ENCODE results near the gene C1GALT1.
"Not testable (repeated sequence)": the region's sequence is repeated elsewhere in the genome, so short reads cannot be mapped to it uniquely, and the experiment has no call there.

The C1GALT1 gene

DNA sequence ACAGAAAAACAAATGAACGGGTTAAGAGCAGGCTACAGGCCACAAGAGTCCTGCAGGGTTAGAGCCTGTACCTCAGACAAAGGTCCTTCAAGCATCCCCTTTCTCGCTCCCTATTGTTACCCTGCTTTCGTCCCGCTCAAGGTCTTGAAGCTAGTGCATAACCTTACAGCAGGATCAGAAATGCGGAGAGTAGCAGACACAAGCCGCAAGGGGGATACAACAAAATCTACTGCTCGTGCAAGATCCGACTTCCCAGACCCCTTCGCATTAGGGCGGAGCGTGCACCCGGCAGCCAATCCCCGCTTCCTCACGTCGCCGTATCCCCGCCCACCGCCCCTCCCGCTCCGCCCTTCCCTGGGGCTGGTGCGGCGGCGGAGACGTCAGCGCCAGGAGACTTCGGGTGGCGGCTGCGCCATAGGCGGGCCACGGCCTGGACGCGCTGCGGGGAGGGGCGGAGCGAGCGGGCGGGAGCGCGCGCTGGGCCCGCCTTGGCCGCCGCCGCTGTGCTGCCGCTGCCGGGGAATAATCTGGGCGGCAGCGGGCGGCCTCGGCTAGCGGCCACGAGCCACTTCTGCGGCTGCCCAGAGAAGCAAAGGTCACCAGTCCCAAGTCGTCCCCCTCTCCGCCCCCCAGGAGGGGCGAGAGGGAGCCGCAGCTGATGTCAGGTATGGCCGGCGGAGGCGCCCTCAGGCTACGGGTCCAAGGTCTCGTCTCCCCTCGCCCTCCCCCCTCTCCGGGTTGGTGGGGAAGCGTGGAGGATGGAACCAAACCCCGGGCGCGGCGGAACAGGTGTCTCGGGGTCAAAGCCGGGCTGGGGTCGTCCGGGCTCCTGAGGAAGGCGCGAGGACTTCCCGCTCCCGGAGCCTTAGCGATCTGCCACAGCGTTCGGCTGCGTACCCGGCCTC, at the start of gene C1GALT1:
TSS of gene C1GALT1 (plus strand) at position 389 of the 905 bp plus-strand sequence. CDS start 51,776 bp downstream, outside the sequence.
- peak; percentile 93 to 97 (median 95) for DNase-seq (ENCODE audit: low read depth in 3 of 3)

DNA sequence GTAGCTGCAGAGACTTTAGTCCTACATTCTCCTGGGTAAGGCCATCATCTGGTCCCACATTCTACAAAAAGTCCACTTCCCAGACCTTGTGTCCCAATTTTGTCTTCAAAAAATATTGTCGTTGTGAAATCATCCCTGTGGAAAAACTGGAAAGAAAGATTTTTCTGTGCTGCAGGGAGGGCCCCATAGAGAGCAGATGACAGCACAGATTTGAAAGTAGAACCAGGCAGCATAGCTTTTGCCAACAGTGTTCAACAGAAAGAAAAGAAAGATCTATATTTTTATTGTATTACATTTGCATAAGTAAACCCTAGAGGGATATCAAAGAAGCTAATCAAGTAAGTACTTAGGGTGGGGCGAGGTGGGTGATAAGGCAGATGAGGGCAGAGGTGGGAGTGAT, 48.3 kb upstream of the C1GALT1 start:
- no peak for DNase-seq (ENCODE audit: low read depth in 3 of 3)

DNA sequence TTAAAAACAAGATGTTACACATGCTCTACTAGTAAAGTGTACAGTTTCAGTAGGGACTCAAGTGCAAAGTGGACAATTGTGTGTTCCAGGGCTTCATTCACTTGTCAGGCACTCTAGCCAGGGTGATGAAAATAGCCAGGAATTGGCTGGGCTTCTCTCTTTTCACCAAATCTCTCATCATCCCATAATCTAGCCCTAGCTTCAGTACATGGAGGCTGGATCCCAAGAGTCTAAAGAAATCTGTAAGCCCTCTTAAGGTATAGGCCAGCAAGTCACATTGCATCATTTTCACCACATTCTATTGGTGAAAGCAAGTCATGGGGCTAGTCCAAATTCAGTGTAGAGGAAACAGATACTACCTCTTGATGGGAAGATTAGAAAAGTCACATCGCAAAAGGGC, 47.3 kb upstream of the C1GALT1 start:
- no peak for DNase-seq (ENCODE audit: low read depth in 3 of 3)

DNA sequence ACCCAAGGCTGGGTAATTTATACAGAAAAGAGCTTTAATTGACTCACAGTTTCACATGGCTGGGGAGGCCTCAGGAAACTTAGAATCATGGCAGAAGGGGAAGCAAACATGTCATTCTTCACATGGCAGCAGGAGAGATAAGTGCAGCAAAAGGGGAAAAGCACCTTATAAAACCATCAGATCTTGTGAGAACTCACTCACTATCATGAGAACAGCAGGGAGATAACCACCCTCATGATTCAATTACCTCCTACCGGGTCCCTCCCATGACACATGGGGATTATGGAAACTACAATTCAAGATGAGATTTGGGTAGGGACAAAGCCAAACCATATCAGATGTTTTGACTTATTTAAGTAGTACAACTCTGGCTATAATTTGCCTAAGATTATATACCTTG, 46.4 kb upstream of the C1GALT1 start:
- DNase-seq (ENCODE audit: low read depth in 3 of 3): not testable (repeated sequence)

DNA sequence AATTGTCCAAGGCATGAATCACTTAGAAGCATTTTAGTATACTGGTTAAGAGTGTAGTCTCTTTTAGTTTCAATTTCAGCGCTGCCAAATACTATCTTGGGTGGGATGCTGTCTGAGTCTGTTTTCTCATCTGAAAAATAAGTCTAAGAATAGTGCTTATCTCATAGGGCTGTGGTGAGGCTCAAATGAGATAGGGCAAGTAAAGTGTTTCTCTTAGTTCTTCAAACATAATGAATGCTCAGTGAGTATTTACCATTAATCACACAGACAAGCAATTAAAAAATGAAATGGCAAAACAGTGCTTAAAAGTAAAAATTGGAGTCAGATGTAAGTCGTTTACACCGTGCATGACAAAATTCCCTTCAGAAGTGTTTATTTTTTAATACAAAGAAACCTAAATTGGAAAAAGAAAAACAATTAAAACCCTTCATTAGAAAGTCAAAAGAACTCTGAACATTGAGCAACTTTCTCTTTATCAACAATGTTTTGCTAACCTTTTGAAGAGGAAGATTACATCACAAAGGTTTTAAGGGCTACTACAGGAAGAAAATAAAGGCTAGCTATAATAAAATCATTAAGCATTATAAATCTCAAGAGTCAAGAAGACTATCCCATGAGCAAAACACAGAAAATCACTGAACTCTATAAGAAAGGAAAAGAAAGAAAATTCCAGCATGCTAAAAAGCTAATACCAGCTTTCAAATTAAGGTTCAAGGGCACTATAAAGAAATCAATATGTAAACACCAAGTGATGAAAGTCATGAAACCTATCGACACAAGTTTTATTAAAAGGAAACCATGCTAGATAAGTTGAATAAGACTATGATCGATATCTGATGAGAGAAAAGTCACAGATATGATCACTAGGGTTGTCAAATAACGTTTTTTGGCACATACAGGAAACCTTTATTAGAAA, 45.6 kb upstream of the C1GALT1 start:
- DNase-seq (ENCODE audit: low read depth in 3 of 3): no peak

DNA sequence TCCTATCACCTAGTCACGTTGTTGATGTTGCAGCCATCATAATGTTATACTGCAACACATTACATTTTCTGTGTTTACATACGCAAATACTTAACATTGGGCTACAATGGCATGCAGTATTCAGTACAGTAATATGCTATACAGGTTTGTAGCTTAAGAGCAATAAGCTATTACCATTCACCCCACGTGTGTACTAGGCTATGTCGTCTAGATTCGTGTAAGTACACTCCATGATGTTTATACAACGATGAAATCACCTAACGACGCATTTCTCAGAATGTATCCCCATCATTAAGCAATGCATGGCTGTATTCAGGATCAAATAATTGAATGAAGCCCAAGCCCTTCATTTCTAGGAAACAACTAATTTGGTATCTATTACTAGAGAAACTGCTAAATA, 43.4 kb upstream of the C1GALT1 start:
- DNase-seq (ENCODE audit: low read depth in 3 of 3): no peak

DNA sequence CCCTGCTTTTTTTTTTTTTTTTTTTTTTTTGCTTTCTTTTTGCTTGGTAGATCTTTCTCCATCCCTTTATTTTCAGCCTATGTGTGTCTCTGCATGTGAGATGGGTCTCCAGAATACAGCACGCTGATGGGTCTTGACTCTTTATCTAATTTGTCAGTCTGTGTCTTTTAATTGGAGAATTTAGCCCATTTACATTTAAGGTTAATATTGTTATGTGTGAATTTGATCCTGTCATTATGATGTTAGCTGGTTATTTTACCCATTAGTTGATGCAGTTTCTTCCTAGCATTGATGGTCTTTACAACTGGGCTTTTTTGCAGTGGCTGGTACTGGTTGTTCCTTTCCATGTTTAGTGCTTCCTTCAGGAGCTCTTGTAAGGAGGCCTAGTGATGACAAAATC, 38.9 kb upstream of the C1GALT1 start:
- not testable (repeated sequence) for DNase-seq (ENCODE audit: low read depth in 3 of 3)

DNA sequence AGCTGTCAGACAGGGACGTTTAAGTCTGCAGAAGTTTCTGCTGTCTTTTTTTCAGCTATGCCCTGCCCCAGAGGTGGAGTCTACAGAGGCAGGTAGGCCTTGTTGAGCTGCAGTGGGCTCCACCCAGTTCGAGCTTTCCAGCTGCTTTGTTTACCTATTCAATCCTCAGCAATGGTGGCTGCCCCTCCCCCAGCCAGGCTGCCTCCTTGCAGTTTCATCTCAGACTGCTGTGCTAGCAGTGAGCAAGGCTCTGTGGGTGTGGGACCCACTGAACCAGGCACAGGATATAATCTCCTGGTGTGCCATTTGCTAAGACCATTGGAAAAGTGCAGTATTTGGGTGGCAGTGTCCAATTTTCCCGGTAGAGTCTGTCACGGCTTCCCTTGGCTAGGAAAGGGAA, 37.2 kb upstream of the C1GALT1 start:
- DNase-seq (ENCODE audit: low read depth in 3 of 3): not testable (repeated sequence)

DNA sequence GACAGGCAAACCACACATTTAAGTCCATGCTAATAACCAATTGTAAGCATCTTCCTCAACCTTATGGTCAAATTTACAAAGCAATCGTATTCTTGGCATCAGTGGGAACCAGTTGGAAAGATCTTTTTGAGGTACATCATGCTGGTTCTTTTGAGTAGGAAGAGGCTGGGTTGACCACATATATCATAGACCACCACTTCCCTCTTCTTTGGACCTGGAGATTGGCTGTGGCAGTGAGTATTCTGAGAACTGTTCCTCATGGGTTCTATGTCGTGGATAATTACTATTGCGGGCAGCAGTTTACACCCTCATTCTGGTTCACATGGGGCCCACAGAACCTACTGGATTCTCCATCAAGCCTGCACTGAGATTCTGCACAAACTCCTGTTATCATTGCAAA, 35.5 kb upstream of the C1GALT1 start:
- DNase-seq (ENCODE audit: low read depth in 3 of 3): no peak

DNA sequence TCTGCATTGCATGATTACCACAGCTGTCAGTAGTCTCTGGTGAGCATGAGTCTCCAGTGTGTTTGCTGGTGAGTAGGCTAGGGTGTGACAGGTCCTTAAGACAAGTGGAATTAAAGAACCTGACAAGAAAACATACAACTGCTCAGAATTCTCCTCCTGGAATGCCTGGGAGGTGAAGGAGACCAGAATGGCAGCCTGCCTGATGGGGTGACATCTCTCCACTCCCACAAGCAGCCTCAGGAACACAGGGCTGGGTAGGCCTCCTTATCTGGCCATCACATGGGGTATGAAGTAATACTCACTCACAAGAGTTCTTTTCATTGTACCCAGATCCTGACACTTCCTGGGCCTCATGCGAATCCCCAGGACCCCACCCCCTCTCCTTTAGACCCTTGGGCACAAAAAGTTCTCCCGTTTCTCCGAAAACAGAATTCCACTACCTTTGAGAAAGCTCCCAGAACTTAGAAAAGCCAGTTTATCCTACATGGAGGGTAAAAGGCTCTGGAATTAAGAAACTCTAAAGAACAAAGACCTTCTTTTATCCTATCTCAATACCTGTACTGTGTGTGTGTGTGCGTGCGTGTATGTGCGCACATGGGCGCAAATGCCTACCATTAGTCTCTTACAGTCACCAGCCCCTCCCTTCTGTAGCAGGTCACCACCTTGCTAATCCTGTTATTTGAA, 33.4 kb upstream of the C1GALT1 start:
- DNase-seq (ENCODE audit: low read depth in 3 of 3): no peak

DNA sequence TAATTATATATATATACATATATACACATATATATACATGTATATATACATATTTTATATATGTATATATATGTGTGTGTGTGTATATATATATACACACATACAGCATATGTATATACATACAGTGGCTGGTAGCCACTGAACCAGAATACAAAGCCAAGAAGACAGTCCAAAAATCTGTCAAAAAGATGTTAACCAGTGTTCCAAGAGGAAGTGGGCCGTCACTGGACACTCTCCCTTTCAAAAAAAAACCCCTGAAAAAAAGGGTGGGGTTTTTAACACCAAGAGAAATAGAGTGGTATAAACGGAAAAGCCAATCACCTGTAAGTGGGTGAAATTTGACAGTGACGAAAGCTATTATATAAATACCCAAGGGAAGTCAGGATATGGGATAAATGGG, 31.1 kb upstream of the C1GALT1 start:
- no peak for DNase-seq (ENCODE audit: low read depth in 3 of 3)

DNA sequence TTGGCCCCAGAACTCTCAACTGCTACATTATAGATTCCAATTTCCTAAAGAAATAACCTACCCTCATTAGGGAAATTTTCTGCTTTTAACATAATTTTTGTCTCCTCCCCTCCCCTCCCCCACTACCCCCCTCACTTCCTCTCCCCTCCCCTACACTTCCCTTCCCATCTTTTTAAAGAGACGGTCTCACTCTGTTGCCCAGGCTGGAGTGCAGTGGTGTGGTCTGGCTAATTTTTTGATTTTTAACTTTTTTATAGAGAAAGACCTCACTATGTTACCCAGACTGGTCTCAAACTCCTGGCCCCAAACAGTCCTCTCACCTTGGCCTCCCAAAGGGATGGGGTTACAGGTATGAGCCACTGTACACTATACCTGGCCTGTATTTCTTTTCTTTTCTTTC, 30.5 kb upstream of the C1GALT1 start:
- DNase-seq (ENCODE audit: low read depth in 3 of 3): no peak

DNA sequence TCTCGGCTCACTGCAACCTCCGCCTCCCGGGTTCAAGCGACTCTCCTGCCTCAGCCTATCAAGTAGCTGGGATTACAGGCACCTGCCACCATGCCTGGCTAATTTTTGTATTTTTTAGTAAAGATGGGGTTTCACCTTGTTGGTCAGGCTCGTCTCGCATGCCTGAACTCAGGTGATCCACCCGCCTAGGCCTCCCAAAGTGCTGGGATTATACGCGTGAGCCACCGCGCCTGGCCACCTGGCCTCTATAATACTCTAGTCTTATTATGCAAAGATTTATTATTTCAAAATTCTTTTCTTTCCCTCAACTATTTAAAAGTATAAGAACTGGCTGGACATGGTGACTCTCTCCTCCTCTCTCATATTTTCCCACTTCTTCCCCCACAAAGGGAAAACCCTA, 30.0 kb upstream of the C1GALT1 start:
- no peak for DNase-seq (ENCODE audit: low read depth in 3 of 3)

DNA sequence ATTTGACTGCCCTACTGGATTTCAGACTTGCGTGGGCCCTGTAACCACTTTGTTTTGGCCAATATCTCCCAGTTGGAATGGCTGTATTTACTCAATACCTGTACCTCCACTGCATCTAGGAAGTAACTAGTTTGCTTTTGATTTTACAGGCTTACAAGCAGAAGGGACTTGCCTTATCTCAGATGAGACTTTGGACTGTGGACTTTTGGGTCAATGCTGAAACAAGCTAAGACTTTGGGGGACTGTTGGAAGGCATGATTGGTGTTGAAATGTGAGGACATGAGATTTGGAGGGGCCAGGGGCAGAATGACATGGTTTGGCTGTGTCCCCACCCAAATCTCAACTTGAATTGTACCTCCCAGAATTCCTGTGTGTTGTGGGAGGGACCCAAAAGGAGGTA, 28.0 kb upstream of the C1GALT1 start:
- DNase-seq (ENCODE audit: low read depth in 3 of 3): not testable (repeated sequence)

DNA sequence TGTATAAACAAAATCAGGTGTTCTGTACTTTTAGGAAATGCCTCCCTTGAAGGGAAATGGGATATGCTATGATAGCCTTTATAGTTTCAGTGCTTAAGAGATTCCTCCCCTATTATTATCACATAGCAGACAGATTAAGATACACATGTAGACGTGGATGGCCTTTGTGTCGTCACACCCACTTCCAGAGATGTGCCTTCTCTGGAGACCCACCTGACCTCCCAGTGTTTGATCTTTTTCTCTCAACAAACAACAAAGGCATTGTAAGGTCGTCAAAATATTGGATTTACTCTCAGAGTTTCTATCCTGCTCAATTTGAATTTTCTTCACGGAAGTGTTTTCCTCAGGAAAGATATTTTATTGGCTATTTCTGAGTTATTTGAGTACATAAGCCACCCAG, 25.7 kb upstream of the C1GALT1 start:
- no peak for DNase-seq (ENCODE audit: low read depth in 3 of 3)

DNA sequence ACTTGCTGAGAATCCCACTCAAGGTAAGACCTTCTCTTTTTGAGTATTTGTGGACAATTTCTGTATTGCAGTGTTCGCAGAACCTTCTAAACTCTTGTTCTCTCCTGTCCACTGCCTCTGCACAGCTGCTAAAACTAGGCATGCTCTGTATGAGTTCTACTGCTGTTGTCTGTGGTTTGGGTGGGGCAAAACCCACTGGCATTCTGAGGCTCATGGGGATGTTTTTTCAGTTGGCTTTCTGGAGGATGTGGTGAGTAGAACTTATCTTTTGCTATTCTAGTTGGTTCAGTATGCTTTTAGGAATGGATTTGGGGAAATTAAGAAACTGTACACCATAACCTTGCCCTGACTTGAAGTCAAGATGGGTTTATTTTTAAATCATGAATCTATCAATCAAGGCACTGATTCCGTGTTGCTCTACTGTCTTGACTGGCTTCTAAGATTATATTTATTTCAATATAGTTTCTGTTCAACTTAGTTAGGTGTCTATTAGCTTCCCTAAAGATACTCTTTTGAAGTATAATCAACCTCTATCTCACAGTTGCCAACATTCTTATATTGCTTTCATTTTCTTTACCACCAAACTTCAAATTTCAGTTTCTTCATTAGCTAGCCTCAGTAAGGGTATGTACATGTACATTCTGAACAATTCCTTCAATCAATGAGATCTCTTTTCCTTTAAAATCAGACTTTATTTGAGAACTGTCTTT, 25.0 kb upstream of the C1GALT1 start:
- peak in 2 of 3 experiments; percentile 11 to 14 for DNase-seq (ENCODE audit: low read depth in 3 of 3)

DNA sequence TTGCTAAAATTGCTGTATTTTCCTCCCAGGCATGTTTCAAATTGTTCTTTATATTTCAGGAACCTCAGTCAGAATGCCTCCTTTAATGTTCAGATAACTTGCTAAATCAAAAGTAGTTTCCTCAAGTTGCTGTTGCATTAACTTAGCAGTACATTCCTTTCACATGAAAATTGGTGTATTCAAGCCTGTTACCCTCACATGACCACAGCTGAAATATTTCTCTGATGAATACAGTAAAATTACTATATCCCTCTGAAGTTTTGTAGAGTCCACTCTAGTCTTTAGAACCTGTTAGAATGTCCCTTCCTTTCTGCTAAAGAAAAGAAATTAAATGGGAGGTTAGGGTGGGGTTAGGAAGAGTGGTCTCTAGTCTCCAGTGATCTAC, 24.5 kb upstream of the C1GALT1 start:
- no peak for DNase-seq (ENCODE audit: low read depth in 3 of 3)

DNA sequence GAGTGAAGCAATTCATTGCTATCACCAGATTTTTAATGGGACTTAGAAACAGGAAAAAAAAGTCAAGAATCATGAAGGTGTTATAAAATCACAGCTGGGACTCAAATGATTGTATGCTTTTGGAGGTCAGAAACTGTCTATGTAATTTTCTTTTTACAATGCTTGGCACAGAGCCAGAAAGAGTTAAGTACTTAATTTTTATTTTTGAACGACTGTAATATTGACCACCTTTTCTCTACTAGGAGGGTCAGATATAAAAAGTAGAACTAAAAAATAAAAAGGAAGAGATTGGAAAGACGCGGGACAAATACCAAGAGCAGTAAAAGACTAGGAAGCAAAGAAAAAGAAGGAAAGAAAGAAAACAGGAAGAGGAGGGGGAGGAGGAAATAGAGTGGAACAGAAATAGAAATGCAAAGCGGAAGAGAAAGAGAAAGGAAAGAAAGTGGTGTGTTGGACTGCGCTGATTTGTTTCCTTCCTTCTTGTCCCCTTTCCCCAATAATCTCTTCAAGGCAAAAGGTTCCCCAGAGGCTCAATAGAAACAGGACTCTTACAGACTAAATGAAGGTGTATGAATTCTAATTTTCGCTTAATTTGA, 23.2 kb upstream of the C1GALT1 start:
- DNase-seq (ENCODE audit: low read depth in 3 of 3): no peak

DNA sequence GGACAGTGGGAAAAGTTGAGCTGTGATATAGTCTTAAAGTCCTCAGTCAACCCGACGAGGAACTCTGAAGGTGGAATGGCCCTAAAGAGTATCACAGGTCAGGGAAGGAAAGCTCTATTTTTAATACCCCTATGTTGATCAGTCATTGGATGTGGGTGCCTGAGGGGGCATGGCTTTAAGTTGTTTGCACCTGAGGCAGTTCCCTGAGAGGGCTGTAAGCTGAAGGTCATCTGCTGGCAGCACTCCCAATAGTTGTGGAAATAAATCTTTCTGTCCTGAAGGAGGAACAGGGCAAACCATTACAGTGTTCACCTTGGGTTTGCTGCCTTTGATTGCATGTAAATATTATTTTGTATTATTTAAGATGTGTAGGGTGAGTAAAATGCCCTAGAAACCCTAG, 17.8 kb upstream of the C1GALT1 start:
- DNase-seq (ENCODE audit: low read depth in 3 of 3): no peak

DNA sequence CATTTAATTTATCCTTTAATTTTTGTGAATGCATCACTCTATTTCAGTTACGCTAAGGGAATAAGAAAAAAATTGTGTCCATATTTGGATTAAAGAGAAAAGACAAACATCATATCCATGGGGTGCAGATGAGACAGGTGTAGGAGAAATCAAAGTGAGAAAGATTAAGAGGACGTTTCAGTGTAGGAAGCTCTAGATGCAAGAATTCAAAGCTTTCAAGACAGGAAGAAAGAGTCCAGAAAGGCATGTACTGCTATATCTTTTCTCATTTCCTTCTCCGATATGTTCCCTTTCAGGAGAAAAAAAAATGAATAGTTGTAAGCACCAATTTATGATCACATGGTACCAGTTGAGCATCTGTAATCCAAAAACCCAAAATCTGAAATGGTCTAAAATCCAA, 17.0 kb upstream of the C1GALT1 start:
- DNase-seq (ENCODE audit: low read depth in 3 of 3): no peak

DNA sequence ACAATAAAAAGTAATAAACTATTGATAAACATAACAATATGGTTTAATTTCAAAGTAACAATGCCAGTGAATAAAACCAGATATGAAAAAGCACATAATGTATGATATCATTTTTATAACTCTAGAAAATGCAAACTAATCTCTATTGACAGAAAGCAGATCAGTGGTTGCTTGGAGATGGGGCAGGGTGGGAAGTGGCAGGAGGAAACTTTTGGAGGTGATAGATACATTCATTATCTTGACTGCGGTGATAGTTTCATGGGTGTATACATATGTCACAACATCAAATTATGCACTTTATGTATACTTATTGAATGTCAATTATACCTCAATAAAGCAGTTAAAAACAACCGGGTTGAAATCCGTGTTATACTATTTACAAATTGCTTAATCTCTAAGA, 16.0 kb upstream of the C1GALT1 start:
- no peak for DNase-seq (ENCODE audit: low read depth in 3 of 3)

Measured in stimulated activated CD4-positive, alpha-beta T cell treated with anti-CD3 and anti-CD28 coated beads, TNF-alpha, amount 100 ng/mL, for 24 hours (primary cell).